CD4-positive, alpha-beta memory T cell (primary cell): ENCODE data around the gene WRNIP1. TPM values are rescaled to one million over a fixed set of nuclear protein-coding genes. Genes with fewer than 3 reads are reported as not detected.
A peak's percentile ranks its signal among the peaks of the same experiment; 100 is the strongest.

Source experiments
- CTCF ChIA-PET: fragments of 350-600 bp; sonication (Branson Sonifier 250); formaldehyde crosslinking; loops from one replicate; lab custom pipeline; 2021; ENCODE audit warnings: inconsistent platforms; ENCODE audit not compliant: partially characterized antibody; lab: Charles Lee
- POLR2A ChIA-PET: fragments of 350-600 bp; sonication (Branson Sonifier 250); formaldehyde crosslinking; loops from one replicate; lab custom pipeline; 2021; ENCODE audit not compliant: partially characterized antibody; lab: Charles Lee
- DNase-seq, 5 donors: peaks; one replicate each; pipeline versions ENCODE4 v3.0.0 to v3.0.0-alpha.2; 2020 to 2022; ENCODE audit warnings: mixed read lengths in 1 of 5
- H3K27ac ChIP-seq: one replicate; pipeline ENCODE4 v1.7.0; 2013; ENCODE audit warnings: low read depth, low read length
- H3K27me3 ChIP-seq: 2 replicates; pipeline ENCODE4 v1.7.0; 2013; ENCODE audit warnings: mild to moderate bottlenecking, low read length, moderate library complexity; ENCODE audit not compliant: insufficient read depth
- H3K36me3 ChIP-seq: 2 replicates; pipeline ENCODE4 v1.7.0; 2013; ENCODE audit warnings: mild to moderate bottlenecking, low read length, moderate library complexity; ENCODE audit not compliant: insufficient read depth
- H3K4me1 ChIP-seq: 2 replicates; pipeline ENCODE4 v1.7.0; 2013; ENCODE audit warnings: mild to moderate bottlenecking, low read length, moderate library complexity; ENCODE audit not compliant: insufficient read depth
- H3K4me3 ChIP-seq, 2 donors: one replicate each; pipeline ENCODE4 v1.7.0; 2013; ENCODE audit warnings: low read length in 2 of 2, mild to moderate bottlenecking in 1 of 2
- H3K9me3 ChIP-seq, 2 donors: one replicate each; pipeline ENCODE4 v1.7.0; 2013; ENCODE audit warnings: low read length in 2 of 2, control low read depth in 1 of 2; ENCODE audit not compliant: control insufficient read depth in 1 of 2
- H3K27ac Mint-ChIP-seq, 7 donors: one replicate each; pipeline ENCODE4 v1.8.0; 2020 to 2021; ENCODE audit warnings: mixed read lengths in 7 of 7, mild to moderate bottlenecking in 6 of 7, inconsistent platforms in 3 of 7, moderate library complexity in 3 of 7
- H3K27me3 Mint-ChIP-seq, 2 donors: one replicate each; pipeline ENCODE4 v1.8.0; 2020 to 2021; ENCODE audit warnings: mixed read lengths in 2 of 2
- H3K36me3 Mint-ChIP-seq, 2 donors: one replicate each; pipeline ENCODE4 v1.8.0; 2020 to 2021; ENCODE audit warnings: mixed read lengths in 2 of 2, inconsistent platforms in 1 of 2, mild to moderate bottlenecking in 1 of 2
- H3K4me1 Mint-ChIP-seq, 4 donors: one replicate each; pipeline ENCODE4 v1.8.0; 2020 to 2021; ENCODE audit warnings: mixed read lengths in 4 of 4, mild to moderate bottlenecking in 1 of 4
- H3K4me3 Mint-ChIP-seq, 8 donors: one replicate each; pipeline ENCODE4 v1.8.0; 2020 to 2021; ENCODE audit warnings: mixed read lengths in 8 of 8, mild to moderate bottlenecking in 7 of 8, moderate library complexity in 6 of 8, inconsistent platforms in 3 of 8
- H3K9me3 Mint-ChIP-seq, 8 donors: one replicate each; pipeline ENCODE4 v1.8.0; 2020 to 2021; ENCODE audit warnings: mixed read lengths in 8 of 8, mild to moderate bottlenecking in 5 of 8, inconsistent platforms in 3 of 8, moderate library complexity in 1 of 8
- intact Hi-C: fragments of 100-400 bp; cut with micrococcal nuclease; formaldehyde crosslinking; loops from one replicate; pipeline ENCODE4 v1.15.1; 2023
- polyA plus RNA-seq, 2 donors: library from polyadenylated mRNA; unstranded; fragments of 300-500 nt; fragmentation: Illumina TruSeq; gene quantifications; one replicate each; pipeline ENCODE4 v1.2.3, GENCODE V29; 2021
- total RNA-seq, 2 experiments: library from RNA; stranded (reverse); gene quantifications; one replicate each; pipeline ENCODE4 v1.2.3, GENCODE V29; 2021

The WRNIP1 gene
- total and polyA plus RNA-seq, 4 experiments from 2014 or later, result 27.3 to 54.1 (median 41.9) TPM

DNA sequence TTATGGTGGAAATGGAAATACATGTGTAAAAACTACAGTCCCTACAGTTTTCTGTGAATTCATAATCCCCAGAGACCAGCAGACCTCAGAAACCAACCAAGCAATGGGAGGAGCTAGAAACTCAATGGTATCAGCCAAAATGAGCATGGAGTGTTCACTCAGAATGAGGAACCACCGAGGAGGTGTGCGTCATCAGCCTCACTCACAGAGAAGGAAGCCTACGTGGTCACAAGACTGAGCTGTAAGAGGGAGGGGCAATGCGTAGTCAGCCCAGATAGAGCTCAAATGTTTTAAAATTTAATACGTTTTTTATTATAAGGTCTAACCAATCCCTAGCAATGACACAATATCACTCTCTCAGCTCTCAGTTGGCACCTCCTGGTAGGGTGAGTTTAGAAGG is 31.9 kb upstream of the WRNIP1 start:
- intact Hi-C loops, result no loop called here
- ChIA-PET CTCF (interaction anchor here (1.4 to 1.5 kb wide), 2 partner anchors 10 to 17 kb away, joined by 3 to 4 read pairs; partner anchors contain the start of gene MYLK4), POLR2A (no interaction called here)
- Mint-ChIP-seq H3K4me3 (no peak overlapping the region), H3K27ac (no peak overlapping the region), H3K9me3 (no peaks in the 10 kb centered on the region), H3K27me3 (peaks cover 5 to 8% of the 10 kb centered on the region in 2 donors), H3K4me1 (no peaks in the 10 kb centered on the region), H3K36me3 (no peaks in the 10 kb centered on the region)
- H3K9me3 ChIP-seq, result no peaks in the 10 kb centered on the region
- no peaks in the 10 kb centered on the region for H3K27me3 ChIP-seq
- no peaks in the 10 kb centered on the region for H3K36me3 ChIP-seq
- peak in 4 of 5 donors; percentile 2 to 60 (median 8) for DNase-seq
- H3K4me3 ChIP-seq, result no peak overlapping the region
- no peak overlapping the region for H3K27ac ChIP-seq
- no peaks in the 10 kb centered on the region for H3K4me1 ChIP-seq

DNA sequence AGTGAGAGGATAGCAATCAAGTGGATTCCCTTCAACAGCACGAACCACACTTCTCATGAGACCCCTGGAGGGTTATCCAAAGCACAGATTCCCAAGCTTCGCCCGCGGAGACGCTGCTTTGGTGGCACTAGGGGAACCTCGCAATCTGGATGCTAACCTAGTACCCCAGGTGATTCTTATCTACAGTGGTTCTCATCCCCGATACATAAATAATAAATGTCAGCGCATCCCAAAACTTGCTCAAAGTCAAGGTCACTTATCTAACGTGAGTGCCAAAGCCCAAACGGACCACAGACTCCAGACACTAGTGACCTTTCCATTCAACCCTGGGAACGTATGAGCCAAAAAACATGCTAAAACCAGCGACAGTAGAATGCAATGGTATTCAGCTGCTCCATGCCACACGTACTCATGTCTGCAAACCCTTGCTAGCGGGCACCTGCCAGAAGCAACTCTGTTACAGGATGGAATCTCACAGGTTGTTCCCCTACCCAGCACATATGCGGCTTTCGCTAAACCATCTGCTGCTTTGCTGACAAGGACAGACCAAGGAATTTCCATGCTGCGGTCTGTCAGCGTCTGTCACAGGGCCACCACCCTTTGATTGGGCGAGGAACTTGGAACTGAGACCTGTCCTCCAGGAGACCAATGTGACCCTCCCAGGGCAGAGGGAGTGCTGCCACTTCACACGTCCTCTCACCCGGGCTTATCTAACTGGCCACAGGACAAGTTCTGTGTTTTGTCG is 31.3 kb upstream of the WRNIP1 start:
- H3K27ac Mint-ChIP-seq, result peak overlapping the region in 1 of 7 donors; percentile 13
- Histone ChIP-seq H3K27me3 (no peaks in the 10 kb centered on the region), H3K36me3 (no peaks in the 10 kb centered on the region), H3K27ac (no peak overlapping the region), H3K9me3 (no peaks in the 10 kb centered on the region), H3K4me1 (no peaks in the 10 kb centered on the region), H3K4me3 (no peak overlapping the region)
- H3K27me3 Mint-ChIP-seq, result peaks cover 5 to 6% of the 10 kb centered on the region in 2 donors
- no peak for DNase-seq
- no peak overlapping the region for H3K4me3 Mint-ChIP-seq
- H3K36me3 Mint-ChIP-seq, result no peaks in the 10 kb centered on the region
- intact Hi-C loops, result no loop called here
- ChIA-PET POLR2A (no interaction called here), CTCF (interaction anchor here (1.4 to 1.5 kb wide), 2 partner anchors 11 to 16 kb away, joined by 3 to 4 read pairs; partner anchors contain the start of gene MYLK4)
- no peaks in the 10 kb centered on the region for H3K4me1 Mint-ChIP-seq
- H3K9me3 Mint-ChIP-seq, result no peaks in the 10 kb centered on the region

DNA sequence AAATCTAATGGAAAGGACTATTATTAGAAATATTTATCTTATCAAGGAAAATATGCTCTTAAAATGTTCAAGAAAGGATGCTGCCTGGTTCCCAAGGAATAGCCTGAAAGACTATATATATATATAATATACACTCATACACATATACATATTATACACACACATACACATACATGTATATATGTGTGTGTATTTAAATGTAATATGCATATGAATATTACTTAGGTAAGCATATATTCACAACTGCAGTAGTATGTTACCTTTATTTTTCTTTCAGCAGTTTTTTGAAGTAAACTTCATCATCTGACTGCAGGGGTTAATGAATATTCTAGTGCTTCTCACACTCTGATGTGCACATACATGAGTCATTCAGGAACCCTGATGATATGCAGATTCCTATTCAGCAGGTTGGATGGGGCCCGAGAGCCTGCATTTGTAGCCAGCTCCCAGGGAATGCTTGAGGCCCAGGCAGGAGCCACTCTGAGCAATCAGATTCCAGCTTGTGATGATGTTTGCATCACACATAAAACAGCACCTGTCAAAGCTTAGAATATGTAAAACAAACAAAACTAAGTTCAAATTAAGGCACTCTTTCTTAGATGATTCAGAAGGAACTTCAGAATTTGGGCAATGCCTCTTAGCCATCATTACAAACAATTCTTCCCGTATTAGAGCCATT is 30.6 kb upstream of the WRNIP1 start:
- DNase-seq, result no peak
- Histone ChIP-seq H3K27me3 (no peaks in the 10 kb centered on the region), H3K4me1 (no peaks in the 10 kb centered on the region), H3K36me3 (no peaks in the 10 kb centered on the region), H3K4me3 (no peak overlapping the region), H3K27ac (no peak overlapping the region), H3K9me3 (no peaks in the 10 kb centered on the region)
- Mint-ChIP-seq H3K27me3 (peaks cover 2 to 4% of the 10 kb centered on the region in 2 donors), H3K4me1 (no peaks in the 10 kb centered on the region), H3K4me3 (no peak overlapping the region), H3K9me3 (no peaks in the 10 kb centered on the region), H3K27ac (no peak overlapping the region), H3K36me3 (no peaks in the 10 kb centered on the region)
- intact Hi-C loops, result no loop called here
- CTCF ChIA-PET, result interaction anchor here (2.8 to 7.0 kb wide), 2 partner anchors 11 to 15 kb away, joined by 8 to 83 read pairs; partner anchors contain the start of gene MYLK4
- POLR2A ChIA-PET, result no interaction called here

DNA sequence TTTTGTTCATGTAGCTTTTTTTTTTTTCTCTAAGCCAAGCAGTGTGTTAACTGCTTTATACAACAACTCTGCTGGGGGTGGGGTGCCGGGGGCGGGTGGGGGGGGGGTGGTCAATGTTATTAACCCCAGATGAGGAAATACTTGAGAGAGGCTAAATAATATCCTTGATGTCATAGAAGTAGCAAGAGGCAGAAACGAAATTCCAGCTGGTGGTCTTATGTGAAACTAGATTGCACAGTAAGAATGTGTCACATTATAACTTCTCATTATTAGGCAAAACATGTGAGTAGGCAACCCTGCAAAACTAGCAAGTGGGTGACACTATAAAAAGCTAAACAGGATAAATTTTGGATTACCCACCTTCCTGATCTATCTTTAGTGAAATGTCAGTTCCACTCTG is 27.3 kb upstream of the WRNIP1 start:
- DNase-seq, result no peak
- ChIA-PET POLR2A (no interaction called here), CTCF (interaction anchor here (0.5 to 7.0 kb wide), 17 partner anchors 9 to 1438 kb away, joined by 3 to 83 read pairs (median 4); partner anchors contain the start of gene MYLK4)
- intact Hi-C loops, result loop anchor here (1.0 kb wide), 3 partner anchors 12 to 194 kb away; partner anchors contain the start of gene MYLK4
- Histone ChIP-seq H3K36me3 (no peaks in the 10 kb centered on the region), H3K9me3 (no peaks in the 10 kb centered on the region), H3K4me3 (no peak overlapping the region), H3K4me1 (no peaks in the 10 kb centered on the region), H3K27ac (no peak overlapping the region), H3K27me3 (no peaks in the 10 kb centered on the region)
- Mint-ChIP-seq H3K36me3 (peaks cover 0 to 4% of the 10 kb centered on the region in 2 donors), H3K9me3 (no peaks in the 10 kb centered on the region), H3K4me1 (no peaks in the 10 kb centered on the region), H3K4me3 (no peak overlapping the region), H3K27me3 (peaks cover 1 to 7% of the 10 kb centered on the region in 2 donors), H3K27ac (no peak overlapping the region)

DNA sequence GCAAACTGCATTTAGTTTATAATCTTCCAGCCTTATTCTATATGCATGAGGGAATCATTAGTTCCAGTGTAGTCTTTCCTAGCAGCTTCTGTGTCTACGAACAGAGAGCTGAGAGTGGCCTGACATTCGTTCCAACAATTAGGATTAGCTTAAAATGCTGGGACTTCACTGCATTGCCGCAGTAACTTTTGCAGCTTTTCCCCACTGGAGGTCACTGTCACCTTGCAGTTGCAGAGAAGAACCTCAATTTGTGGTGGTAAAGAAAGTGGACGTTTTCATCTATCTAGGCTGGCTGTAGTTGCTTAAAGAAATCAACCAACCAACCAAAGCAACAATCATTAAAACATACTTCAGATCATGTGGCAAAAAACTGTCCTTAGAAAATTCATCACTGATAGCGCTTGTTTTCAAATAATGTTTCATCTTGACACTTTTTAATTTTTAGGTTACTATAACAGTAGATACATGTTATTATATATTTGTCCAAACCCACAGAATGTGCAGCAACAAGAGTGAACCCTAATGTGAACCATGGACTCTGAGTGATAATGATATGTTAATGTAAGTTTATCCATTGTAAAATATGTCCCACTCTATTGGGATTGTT is 26.7 kb upstream of the WRNIP1 start:
- no peaks in the 10 kb centered on the region for H3K9me3 ChIP-seq
- Mint-ChIP-seq H3K27ac (no peak overlapping the region), H3K9me3 (no peaks in the 10 kb centered on the region), H3K27me3 (peaks cover 1 to 9% of the 10 kb centered on the region in 2 donors), H3K4me1 (no peaks in the 10 kb centered on the region), H3K36me3 (peaks cover 0 to 4% of the 10 kb centered on the region in 2 donors), H3K4me3 (no peak overlapping the region)
- intact Hi-C loops, result loop anchor here (1.0 kb wide), 3 partner anchors 12 to 194 kb away; partner anchors contain the start of gene MYLK4
- no peaks in the 10 kb centered on the region for H3K36me3 ChIP-seq
- H3K4me1 ChIP-seq, result no peaks in the 10 kb centered on the region
- DNase-seq, result peak; percentile 41 to 65 (median 47)
- CTCF ChIA-PET, result interaction anchor here (0.6 to 7.0 kb wide), 16 partner anchors 8 to 249 kb away, joined by 3 to 83 read pairs (median 4); partner anchors contain the start of gene MYLK4
- no peaks in the 10 kb centered on the region for H3K27me3 ChIP-seq
- no peak overlapping the region for H3K27ac ChIP-seq
- POLR2A ChIA-PET, result no interaction called here
- no peak overlapping the region for H3K4me3 ChIP-seq

DNA sequence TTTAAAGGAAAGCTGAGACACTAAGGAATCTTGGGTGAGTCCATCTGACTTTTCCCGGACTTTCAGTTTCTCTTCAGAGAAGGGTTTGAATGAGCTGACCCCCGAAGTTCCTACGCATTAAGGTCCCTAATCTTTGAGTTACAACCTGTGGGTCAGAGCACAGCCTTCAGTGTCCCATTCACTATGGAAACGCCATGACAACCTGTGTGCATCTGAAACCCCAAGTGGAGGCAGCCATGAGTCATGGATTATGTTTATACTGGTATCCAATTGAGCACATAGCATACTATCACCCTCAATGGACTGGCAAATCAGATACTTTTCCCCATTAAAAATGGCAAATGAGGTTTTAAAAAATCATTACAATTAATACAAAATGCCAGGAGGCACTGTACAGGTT is 25.9 kb upstream of the WRNIP1 start:
- peaks cover 0 to 4% of the 10 kb centered on the region in 2 donors for H3K36me3 Mint-ChIP-seq
- no peak overlapping the region for H3K4me3 ChIP-seq
- no peaks in the 10 kb centered on the region for H3K4me1 ChIP-seq
- no peak overlapping the region for H3K27ac Mint-ChIP-seq
- H3K27me3 ChIP-seq, result no peaks in the 10 kb centered on the region
- intact Hi-C loops, result no loop called here
- peaks cover 1 to 10% of the 10 kb centered on the region in 2 donors for H3K27me3 Mint-ChIP-seq
- H3K9me3 Mint-ChIP-seq, result no peaks in the 10 kb centered on the region
- no peaks in the 10 kb centered on the region for H3K4me1 Mint-ChIP-seq
- no peaks in the 10 kb centered on the region for H3K36me3 ChIP-seq
- H3K9me3 ChIP-seq, result no peaks in the 10 kb centered on the region
- no peak overlapping the region for H3K27ac ChIP-seq
- ChIA-PET POLR2A (no interaction called here), CTCF (interaction anchor here (2.1 to 7.0 kb wide), 2 partner anchors 11 to 22 kb away, joined by 15 to 83 read pairs; partner anchors contain the start of gene MYLK4)
- no peak for DNase-seq
- no peak overlapping the region for H3K4me3 Mint-ChIP-seq
